Mucosa of rectum (tissue), 2 donors: ENCODE data around the gene KIFC1.
"Not testable (repeated sequence)": the region's sequence is repeated elsewhere in the genome, so short reads cannot be mapped to it uniquely, and the experiment has no call there.

Experiments
- H3K27ac ChIP-seq, 2 donors: one replicate each; pipeline ENCODE4 v1.7.0; 2013; ENCODE audit warnings: inconsistent platforms in 2 of 2, low read depth in 2 of 2, low read length in 2 of 2
- H3K27me3 ChIP-seq, 2 donors: one replicate each; pipeline ENCODE4 v1.7.0; 2013; ENCODE audit warnings: low read length in 2 of 2; ENCODE audit not compliant: control insufficient read depth in 2 of 2, insufficient read depth in 2 of 2
- H3K36me3 ChIP-seq, 2 donors: one replicate each; pipeline ENCODE4 v1.7.0; 2013; ENCODE audit warnings: low read length in 2 of 2; ENCODE audit not compliant: control insufficient read depth in 2 of 2, insufficient read depth in 2 of 2
- H3K4me1 ChIP-seq, 2 donors: one replicate each; pipeline ENCODE4 v1.7.0; 2013; ENCODE audit warnings: low read length in 2 of 2, mild to moderate bottlenecking in 1 of 2; ENCODE audit not compliant: control insufficient read depth in 2 of 2, insufficient read depth in 2 of 2
- H3K4me3 ChIP-seq, 2 donors: one replicate each; pipeline ENCODE4 v1.7.0; 2013; ENCODE audit warnings: low read length in 2 of 2
- H3K9ac ChIP-seq, 2 donors: one replicate each; pipeline ENCODE4 v1.7.0; 2013; ENCODE audit warnings: low read length in 2 of 2, low read depth in 1 of 2, mild to moderate bottlenecking in 1 of 2
- H3K9me3 ChIP-seq, 2 donors: one replicate each; pipeline ENCODE4 v1.7.0; 2013; ENCODE audit warnings: low read length in 2 of 2; ENCODE audit not compliant: control insufficient read depth in 2 of 2
- donor health status: healthy.
- donor health status: Normal muscosa, but diverticular disease.

Gene KIFC1

DNA sequence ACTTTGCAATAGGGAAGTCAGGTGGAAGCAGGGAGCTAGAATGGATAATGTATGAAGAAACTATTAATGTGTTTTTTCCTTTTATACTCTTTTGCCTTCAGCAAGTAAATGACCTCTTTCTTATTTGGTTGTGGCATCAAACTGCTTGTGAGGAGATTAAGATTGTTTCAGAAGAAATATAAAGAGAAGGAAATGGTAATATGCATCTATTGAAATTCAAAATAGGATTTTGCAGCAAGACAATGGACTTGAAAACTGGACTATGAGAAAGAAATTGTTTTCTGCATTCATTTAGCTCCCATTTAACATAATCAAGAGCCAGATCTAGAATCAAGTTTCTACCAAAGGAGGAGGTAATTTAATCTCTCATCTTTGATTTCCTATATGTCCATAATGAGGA lies 32.3 kb upstream of the KIFC1 start:
- H3K27me3 ChIP-seq: no peaks in the 10 kb centered on the region
- H3K4me3 ChIP-seq: no peak overlapping the region
- no peak overlapping the region for H3K9ac ChIP-seq
- no peak overlapping the region for H3K27ac ChIP-seq
- H3K36me3 ChIP-seq: no peaks in the 10 kb centered on the region
- H3K4me1 ChIP-seq: peaks cover 0 to 10% of the 10 kb centered on the region in 2 donors
- no peaks in the 10 kb centered on the region for H3K9me3 ChIP-seq

- H3K9ac ChIP-seq, H3K4me3 ChIP-seq, H3K9me3 ChIP-seq, H3K36me3 ChIP-seq, H3K27ac ChIP-seq, H3K27me3 ChIP-seq, H3K4me1 ChIP-seq: not testable (repeated sequence)
These were observed 28.1 kb upstream of the KIFC1 start for GRCh38 chr6:33363486-33363885.

DNA sequence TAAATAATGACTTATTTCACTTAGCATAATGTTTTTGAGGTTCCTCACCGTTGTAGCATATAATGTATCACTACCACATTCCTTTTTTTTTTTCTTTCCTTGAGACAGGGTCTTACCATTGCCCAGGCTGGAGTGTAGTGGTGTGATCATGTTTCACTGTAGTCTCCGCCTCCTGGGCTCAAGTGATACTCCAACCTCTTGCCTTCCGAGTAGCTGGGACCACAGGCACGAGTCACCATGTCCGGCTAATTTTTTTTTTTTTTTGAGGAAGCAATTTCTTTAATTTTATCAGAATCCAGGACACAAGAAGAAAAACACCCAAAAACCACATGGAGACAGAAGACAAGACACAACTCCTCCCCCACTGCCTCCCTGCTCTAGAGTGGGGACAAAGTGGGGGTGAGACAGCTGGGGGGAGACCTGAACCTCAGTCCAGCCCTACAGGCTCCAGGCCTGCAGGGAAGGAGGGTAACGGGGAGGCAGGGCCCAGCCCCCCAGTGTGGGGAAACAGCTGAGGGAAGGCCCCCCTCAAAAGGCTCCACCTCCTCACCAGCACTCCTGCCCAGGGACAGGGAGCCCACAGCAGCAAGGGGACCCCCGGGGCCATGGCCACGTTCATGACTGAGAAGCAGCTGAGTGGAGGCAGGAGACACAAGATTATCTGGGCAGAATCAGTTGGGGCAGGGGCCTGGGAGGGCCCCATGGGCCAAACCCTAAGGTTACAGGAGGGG lies 27.0 kb upstream of the KIFC1 start:
- not testable (repeated sequence) for H3K9me3 ChIP-seq, H3K4me1 ChIP-seq, H3K27ac ChIP-seq, H3K27me3 ChIP-seq, H3K36me3 ChIP-seq, H3K4me3 ChIP-seq, H3K9ac ChIP-seq

DNA sequence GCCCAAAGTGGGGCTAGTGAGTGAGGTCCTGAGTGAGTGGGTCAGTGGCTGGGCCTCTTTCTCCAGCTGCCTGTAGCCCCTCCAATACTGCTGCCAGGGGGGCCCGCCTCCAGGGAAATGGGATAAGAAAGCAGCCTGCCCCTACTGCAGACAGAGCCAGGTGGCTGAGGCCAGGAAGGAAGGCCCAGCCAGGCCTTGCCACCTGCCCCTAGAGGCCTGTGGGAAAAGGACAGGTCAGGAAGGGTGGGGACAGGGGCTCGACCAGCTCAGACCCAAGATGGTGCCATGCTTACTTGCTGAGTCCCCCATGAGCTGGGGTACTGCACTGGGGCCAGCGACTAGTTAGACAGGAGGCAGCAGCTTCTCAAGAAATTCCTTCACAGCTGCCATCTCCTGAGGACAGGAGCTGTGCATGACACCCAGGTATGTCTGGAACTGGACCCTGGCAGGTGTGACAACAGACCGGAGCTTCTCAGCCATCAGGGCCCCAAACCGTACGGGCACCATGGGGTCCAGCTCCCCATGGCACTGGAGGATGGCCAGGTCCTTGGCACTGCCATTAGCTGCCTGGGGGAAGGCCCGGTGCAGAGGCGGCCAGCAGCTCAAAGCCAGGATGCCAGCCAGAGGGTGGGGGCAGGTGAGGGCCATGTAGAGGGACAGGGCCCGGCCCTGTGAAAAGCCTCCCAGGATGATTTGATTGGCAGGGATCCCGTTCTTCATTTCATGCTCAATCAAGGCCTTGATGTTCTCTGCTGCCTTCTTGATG lies 26.2 kb upstream of the KIFC1 start:
- H3K27ac ChIP-seq, H3K36me3 ChIP-seq, H3K4me1 ChIP-seq, H3K9me3 ChIP-seq, H3K4me3 ChIP-seq, H3K27me3 ChIP-seq, H3K9ac ChIP-seq: not testable (repeated sequence)

DNA sequence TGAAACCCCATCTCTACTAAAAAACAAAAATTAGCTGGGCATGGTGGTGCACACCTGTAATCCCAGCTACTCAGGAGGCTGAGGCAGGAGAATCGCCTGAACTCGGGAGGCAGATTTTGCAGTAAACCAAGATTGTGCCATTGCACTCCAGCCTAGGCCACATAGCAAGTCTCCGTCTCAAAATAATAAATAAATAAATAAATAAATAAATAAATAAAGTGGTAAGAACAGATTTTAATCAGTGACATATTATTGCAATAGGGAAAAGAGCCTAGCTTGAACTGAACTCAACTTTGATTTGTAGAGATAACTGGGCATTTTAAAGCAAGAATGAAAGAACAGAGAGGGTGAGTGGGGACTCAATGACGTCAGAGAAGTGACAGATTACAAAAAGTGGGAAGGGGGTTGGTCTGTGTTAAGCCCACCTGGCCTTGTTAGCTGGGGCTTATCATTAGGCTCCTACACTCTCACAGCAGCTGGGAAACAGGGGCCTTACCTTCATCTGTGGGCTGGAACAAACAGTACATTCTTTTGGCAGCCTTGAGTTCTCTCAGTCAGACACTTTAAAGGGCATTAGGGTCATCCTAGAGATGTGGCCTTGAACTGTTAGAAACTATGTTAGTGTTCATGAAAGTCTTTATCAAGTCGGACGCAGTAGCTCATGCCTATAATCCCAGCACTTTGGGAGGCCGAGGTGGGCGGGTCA lies 24.5 kb upstream of the KIFC1 start:
- H3K9me3 ChIP-seq: no peaks in the 10 kb centered on the region
- no peak overlapping the region for H3K4me3 ChIP-seq
- H3K36me3 ChIP-seq: no peaks in the 10 kb centered on the region
- H3K9ac ChIP-seq: no peak overlapping the region
- no peaks in the 10 kb centered on the region for H3K4me1 ChIP-seq
- H3K27ac ChIP-seq: no peak overlapping the region
- no peaks in the 10 kb centered on the region for H3K27me3 ChIP-seq

- H3K27ac ChIP-seq, H3K4me1 ChIP-seq, H3K27me3 ChIP-seq, H3K36me3 ChIP-seq, H3K9me3 ChIP-seq, H3K9ac ChIP-seq, H3K4me3 ChIP-seq: not testable (repeated sequence)
These were observed 24.0 kb upstream of the KIFC1 start for GRCh38 chr6:33367715-33368025.

- not testable (repeated sequence) for H3K4me3 ChIP-seq, H3K9me3 ChIP-seq
These were observed 19.7 kb upstream of the KIFC1 start for GRCh38 chr6:33371901-33372300.

GRCh38 chr6:33372526-33373123 lies 19.0 kb upstream of the KIFC1 start:
- Histone ChIP-seq H3K9me3 (no peaks in the 10 kb centered on the region), H3K4me3 (no peak overlapping the region), H3K27ac (no peak overlapping the region), H3K27me3 (no peaks in the 10 kb centered on the region), H3K4me1 (peaks cover 0 to 5% of the 10 kb centered on the region in 2 donors), H3K36me3 (no peaks in the 10 kb centered on the region), H3K9ac (no peak overlapping the region)

More at GRCh38 chr6:33371901-33372300, 19.7 kb upstream of the KIFC1 start:
- not testable (repeated sequence) for H3K27me3 ChIP-seq, H3K9ac ChIP-seq, H3K36me3 ChIP-seq, H3K27ac ChIP-seq, H3K4me1 ChIP-seq

- Histone ChIP-seq H3K9ac (no peak overlapping the region), H3K4me1 (peaks cover 0 to 5% of the 10 kb centered on the region in 2 donors), H3K27ac (no peak overlapping the region), H3K27me3 (no peaks in the 10 kb centered on the region), H3K36me3 (no peaks in the 10 kb centered on the region), H3K4me3 (no peak overlapping the region), H3K9me3 (no peaks in the 10 kb centered on the region)
These were observed 17.4 kb upstream of the KIFC1 start for GRCh38 chr6:33373960-33374910.
